Measurements from ENCODE around the gene PWWP2B. TPM values are rescaled to one million over a fixed set of nuclear protein-coding genes. Genes with fewer than 3 reads are reported as not detected.

Gene PWWP2B
- total and polyA plus RNA-seq, 9 of the 15 experiments (the other 6 are each of a cell fraction or from before 2014, with no cell fraction given) = 0.07 to 9.2 (median 1.6) TPM; not detected in 1

GRCh38 chr10:132446661-132447445 lies 49.9 kb downstream of the PWWP2B start (continued):
- no peak for TF ChIP-seq ARID3A (IDR thresholded peaks at IDR 0.05; ENCODE audit: borderline replicate concordance, low read depth, low read length)
- TF ChIP-seq ZNF277 (CRISPR knock-in tag; IDR thresholded peaks at IDR 0.05; ENCODE audit: borderline replicate concordance) = no peak
- TF ChIP-seq PPARD (CRISPR knock-in tag; IDR thresholded peaks at IDR 0.05) = no peak
- peak in 1 of 2 experiments; percentile 47; a peak in 1 of 4 replicates for TF ChIP-seq HDAC1 (IDR thresholded peaks at IDR 0.05)
- no peak for TF ChIP-seq E2F4 (CRISPR knock-in tag; IDR thresholded peaks at IDR 0.05; ENCODE audit: low read depth)
- no peak for TF ChIP-seq NR1H2 (CRISPR knock-in tag; IDR thresholded peaks at IDR 0.05)
- peak; percentile 42; the same call in 1 of the 2 replicates for TF ChIP-seq MYNN (IDR thresholded peaks at IDR 0.05)
- no peak for TF ChIP-seq MYNN (CRISPR knock-in tag; IDR thresholded peaks at IDR 0.05)
- no peak for TF ChIP-seq SP1 (CRISPR knock-in tag; IDR thresholded peaks at IDR 0.05)
- TF ChIP-seq ZNF589 (CRISPR knock-in tag; IDR thresholded peaks at IDR 0.05; ENCODE audit: low read depth) = 0 out of 2 replicates have a peak, but pooled peaks have one; percentile 49
- peak in 2 of 3 experiments; percentile 15 to 23 for TF ChIP-seq YY1 (IDR thresholded peaks at IDR 0.05; ENCODE audit: borderline replicate concordance in 1 of 3, control insufficient read depth in 1 of 3, extremely low read depth in 1 of 3, insufficient read depth in 3 of 3, insufficient read length in 1 of 3, insufficient replicate concordance in 2 of 3, low read depth in 1 of 3, low read length in 2 of 3)
- TF ChIP-seq NFIC (IDR thresholded peaks at IDR 0.05) = peak; percentile 34; the same call in 1 of the 2 replicates
- TF ChIP-seq THAP12 (CRISPR knock-in tag; IDR thresholded peaks at IDR 0.05) = no peak
- TF ChIP-seq ETV5 (CRISPR knock-in tag; IDR thresholded peaks at IDR 0.05; ENCODE audit: low read depth) = peak; percentile 77; the same call in 1 of the 2 replicates
- TF ChIP-seq SUPT5H (IDR thresholded peaks at IDR 0.05) = 0 out of 2 replicates have a peak, but pooled peaks have one; percentile 36
- peak; percentile 88 for TF ChIP-seq ZFX (CRISPR knock-in tag; IDR thresholded peaks at IDR 0.05)

Measured in K562 (cell line).